HG03575 (cell line): ENCODE data around the gene TGDS.
A peak's percentile ranks its signal among the peaks of the same experiment; 100 is the strongest.
"Not testable (repeated sequence)": the region's sequence is repeated elsewhere in the genome, so short reads cannot be mapped to it uniquely, and the experiment has no call there.

Experiments used
- ATAC-seq: cut with Tn5 transposase; IDR thresholded peaks from one replicate; pipeline ENCODE4 v1.9.1; 2021; ENCODE audit not compliant: unreplicated experiment, insufficient number of reproducible peaks, low FRiP score; ENCODE audit errors: extremely low read depth

The TGDS gene, protein sequence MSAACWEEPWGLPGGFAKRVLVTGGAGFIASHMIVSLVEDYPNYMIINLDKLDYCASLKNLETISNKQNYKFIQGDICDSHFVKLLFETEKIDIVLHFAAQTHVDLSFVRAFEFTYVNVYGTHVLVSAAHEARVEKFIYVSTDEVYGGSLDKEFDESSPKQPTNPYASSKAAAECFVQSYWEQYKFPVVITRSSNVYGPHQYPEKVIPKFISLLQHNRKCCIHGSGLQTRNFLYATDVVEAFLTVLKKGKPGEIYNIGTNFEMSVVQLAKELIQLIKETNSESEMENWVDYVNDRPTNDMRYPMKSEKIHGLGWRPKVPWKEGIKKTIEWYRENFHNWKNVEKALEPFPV

DNA sequence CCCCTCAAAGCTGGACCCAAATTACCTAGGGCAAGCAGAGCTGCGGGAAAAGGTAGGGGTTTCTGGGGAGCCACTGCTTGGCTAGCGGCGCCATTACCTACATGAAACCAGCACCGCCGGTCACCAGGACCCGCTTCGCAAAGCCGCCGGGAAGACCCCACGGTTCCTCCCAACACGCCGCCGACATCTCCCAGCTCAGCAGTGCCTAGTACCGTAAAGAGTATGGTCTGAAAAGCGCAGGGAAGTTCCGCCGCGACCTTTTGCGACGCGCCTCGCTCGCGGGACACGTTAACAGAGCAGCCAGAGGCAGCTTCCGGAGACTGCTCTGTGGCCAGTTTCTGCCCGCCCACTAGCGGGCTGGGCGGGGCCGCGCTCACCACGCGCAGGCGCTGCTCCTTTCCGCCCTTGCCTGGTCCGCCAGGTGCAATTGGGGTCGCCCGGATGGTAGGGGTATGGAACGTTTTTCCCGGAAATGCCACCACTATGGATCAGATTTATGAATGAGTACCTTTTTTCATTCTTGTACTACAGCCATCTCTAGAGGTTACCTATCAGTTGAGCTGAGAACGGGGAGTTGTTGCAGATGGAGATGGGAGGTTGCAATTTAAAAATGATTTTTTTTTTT is at the start of gene TGDS:
Gene TGDS (minus strand): TSS at position 203 of the 625 bp plus-strand sequence. CDS start 16 bp downstream, at position 187.
- peak; percentile 89 for ATAC-seq

DNA sequence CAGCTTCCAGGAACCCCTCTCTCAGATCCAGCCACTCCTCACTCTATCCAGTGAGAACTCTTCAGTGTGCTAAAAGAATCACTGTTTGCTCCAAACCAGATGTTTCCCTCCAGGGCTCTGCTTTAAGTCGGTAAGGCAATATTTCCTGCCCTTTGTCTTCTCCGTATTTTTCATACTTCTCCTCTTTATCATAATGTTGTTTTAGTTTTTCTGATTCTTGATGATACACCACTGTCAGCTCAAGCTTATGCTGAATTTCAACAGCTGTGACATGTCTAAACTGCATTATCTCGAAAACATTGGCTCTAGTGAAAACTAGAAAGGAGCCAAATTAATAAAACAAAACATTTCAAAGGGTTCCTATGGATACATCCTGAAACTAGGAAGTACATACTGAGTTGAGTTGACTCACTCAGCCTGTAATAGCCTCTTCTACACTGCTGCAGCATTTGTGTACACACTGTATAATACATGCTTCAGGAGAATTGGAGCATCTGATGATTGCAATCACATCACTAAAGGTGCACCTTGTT is 45.5 kb upstream of the TGDS start:
- no peak for ATAC-seq

DNA sequence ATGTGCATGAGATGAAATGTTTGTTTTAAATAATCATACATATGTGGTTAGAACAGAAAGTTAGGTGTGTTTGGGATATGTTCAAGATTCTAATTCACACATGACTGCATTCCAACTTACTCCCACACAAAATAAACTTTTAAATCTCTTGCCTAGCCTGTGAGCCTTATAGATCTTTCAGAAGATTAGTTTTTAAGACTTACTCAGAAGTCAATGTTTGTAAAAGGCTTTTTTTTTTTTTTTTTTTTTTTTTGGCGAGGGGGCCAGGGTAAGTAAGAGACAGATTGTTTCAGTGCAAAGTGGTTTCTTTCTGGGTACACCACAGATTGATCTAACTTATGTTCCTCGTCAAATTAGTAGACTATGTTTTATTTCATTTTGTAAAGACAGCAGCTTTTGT is 44.8 kb upstream of the TGDS start:
- no peak for ATAC-seq

DNA sequence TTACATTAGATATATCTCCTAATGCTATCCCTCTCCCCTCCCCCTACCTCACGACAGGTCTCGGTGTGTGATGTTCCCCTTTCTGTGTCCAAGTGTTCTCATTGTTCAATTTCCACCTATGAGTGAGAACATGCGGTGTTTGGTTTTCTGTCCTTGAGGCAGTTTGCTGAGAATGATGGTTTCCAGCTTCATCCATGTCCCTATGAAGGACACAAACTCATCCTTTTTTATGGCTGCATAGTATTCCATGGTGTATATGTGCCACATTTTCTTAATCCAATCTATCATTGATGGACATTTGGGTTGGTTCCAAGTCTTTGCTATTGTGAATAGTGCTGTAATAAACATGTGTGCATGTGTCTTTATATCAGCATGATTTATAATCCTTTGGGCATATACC is 41.7 kb upstream of the TGDS start:
- ATAC-seq = not testable (repeated sequence)

GRCh38 chr13:94636942-94637578 is 41.1 kb upstream of the TGDS start:
- ATAC-seq = no peak

- not testable (repeated sequence) for ATAC-seq
Observed at GRCh38 chr13:94636096-94636495, 40.1 kb upstream of the TGDS start.

DNA sequence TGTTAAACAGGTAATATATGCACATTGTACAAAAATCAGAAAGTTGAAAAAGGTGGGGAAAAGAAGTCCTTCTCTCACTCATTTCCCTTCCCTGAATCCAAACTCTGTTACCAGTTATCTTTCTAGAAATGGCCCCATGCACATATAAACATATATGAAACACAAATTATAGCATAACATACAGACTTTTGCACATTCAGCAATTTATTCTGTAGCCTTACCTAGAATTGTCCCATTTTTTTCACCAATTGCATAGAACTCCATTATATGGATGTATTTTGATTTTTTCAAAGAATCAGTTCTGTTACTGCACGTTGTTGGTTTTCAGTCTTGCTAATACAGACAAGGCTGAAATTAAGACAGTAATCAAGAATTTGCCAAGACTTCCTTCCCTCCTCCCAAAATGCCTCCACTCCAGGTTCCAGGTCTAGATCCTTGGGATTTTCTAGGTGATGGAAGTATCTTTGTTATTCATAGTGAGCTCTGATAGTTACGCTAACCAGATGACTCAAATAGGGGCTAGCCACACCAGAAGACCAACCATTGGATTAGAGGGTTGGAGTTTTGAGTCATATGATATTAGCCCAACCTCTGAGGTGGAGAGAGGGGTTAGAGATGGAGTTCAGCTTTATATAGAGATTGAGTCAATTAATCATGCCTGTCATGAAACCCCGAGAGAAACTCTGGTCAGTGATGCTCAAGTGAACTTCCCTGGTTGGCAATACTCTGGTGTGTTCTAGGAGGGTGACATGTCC is 36.5 kb upstream of the TGDS start:
- ATAC-seq = no peak

GRCh38 chr13:94630858-94631257 is 34.9 kb upstream of the TGDS start:
- no peak for ATAC-seq

DNA sequence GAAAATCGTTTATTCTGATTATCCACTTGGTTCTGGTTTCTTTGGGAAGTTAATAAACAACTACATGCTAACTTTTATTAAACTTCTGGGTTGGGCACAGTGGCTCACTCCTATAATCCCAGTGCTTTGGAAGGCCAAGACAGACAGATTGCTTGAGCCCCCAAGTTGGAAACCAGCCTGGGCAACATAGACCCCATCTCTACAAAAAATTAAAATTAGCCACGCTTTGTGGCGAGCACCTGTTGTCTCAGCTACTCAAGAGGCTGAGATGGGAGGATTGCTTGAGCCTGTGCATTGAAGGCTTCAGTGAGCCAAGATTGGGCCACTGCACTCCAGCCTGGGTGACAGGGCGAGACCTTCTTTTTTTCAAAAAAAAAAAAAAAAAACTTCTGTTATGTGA is 27.4 kb upstream of the TGDS start:
- no peak for ATAC-seq

GRCh38 chr13:94622344-94622743 is 26.4 kb upstream of the TGDS start:
- ATAC-seq = no peak

GRCh38 chr13:94620286-94620896 is 24.4 kb upstream of the TGDS start:
- no peak for ATAC-seq

- ATAC-seq = no peak
Observed at GRCh38 chr13:94617389-94618000, 21.5 kb upstream of the TGDS start.

DNA sequence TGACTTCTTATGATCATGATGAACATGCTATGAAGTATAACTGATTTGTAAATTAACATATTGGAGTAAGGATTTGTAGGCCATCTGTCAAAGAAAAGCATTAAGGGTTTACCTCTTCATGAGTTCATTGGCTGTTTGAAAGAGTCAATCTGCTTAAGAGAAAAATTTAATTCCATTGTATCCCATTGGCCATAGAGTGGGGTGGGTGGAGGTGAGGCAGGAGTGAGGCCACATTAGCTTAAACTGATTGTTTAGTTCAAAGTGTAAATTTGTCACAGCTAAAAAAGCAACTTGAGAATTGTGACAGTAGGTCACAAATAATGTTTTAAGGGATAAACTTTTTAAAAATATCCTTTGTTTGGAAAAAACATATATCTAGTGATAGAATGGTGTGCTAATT is 17.1 kb upstream of the TGDS start:
- no peak for ATAC-seq

DNA sequence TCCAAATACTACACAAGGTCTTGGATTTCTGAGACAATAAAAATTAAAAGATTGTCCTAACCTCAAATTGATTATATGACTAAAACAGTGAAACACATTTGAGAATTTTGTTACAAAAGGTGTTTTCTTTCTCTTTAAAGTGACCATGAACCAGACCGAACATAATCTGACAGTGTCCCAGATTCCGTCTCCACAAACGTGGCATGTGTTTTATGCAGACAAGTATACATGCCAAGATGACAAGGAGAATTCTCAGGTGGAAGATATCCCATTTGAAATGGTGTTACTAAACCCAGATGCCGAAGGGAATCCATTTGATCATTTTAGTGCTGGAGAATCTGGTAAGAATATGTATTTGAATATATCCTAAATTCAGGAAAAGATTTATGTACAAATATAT is 16.1 kb upstream of the TGDS start:
- no peak for ATAC-seq

DNA sequence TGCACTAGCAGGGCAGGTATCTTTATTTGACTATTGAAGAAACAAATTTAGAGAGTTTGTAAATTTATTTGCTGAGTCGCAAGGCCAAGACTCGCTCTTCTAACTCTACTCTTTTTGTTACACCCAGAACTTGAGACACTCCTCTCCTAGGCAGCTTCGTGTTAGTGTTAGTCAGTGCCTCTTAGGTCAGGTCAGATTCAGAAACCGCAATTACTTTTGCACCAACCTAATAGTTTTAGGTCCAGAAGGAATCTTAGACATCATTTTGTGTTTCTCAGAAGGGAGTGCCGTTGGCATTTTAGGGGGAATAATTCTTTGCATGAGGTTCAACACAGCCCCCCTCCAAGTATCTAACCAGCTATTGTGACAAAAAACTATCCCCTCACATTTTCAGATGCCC is 14.5 kb upstream of the TGDS start:
- no peak for ATAC-seq

DNA sequence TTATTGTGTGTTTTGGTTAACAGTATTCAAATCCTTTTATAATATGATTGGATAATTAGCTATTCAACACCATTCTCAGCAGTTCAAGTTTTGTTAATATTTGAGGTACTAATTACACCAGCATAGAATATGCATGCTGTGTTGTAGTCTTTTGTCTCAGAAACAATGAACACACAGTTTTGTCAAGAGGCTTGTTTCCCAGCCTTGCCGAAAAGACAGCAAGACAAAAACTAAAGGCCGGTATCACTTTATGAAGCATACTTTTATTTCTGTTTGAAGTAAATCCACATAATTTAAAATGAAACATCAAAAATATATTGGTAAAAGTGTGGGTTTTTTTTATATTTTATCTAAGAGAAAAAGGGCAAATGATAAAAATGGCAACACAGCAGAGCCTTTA is 13.2 kb upstream of the TGDS start:
- ATAC-seq = no peak

DNA sequence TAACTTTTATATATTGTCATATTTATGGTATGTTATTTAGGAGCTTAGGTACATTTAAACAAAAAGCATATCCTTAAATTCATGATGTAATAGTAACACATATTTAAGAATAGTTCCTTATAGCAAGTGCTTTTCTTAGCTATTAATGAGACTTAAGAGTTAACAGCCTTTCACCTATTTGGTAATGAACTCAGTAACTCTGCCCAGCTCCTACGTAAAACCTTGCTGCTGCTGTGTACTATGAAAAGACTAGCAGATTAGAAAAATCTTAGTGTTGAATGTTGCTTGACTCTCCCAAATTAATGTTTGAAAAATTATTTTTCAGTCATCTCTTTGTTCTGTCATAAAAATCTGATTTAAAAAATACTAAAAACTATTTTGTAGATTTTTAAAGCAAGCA is 12.6 kb upstream of the TGDS start:
- no peak for ATAC-seq

DNA sequence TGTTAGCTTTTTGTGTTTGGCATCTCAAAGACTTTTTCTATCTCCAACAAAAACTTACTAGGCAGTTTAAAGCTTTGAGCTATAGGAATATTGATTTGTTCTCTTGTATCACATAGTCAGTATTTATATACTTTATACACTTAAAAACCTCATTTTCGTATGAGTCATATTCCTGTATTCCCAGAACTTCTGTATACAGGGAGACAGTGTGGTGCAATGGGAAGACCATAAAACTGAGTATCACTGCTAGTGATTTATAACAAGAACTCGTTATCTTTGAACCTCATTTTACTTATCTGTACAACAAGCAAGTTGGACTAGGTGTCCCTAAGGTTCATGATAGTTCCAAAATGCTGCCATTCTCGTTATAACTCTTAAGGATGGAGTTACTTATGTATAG is 12.0 kb upstream of the TGDS start:
- ATAC-seq = no peak

DNA sequence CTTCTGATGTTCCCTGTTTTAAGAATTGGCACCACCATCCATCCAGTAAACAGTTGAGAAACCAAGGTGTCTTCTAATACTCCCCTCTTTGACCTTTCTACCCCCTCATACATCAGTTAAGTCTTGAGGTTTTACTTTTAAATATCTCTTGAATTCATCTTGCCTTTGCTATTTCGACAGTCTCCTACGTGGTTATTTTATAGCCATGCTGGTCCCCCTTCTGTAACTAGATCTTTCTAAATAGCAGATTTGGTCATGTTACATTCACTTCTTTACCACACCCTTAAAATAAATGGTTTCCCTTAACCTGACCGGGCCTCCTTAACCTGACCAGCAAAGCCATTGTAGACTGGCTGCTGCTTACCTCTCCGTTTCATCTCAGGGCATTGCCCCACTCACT is 11.1 kb upstream of the TGDS start:
- ATAC-seq = no peak
